HepG2 (cell line): ENCODE data around the gene NOL4L. TPM values are rescaled to one million over a fixed set of nuclear protein-coding genes. Genes with fewer than 3 reads are reported as not detected.

Source experiments
- ATAC-seq: fragments of 200-7000 bp; cut with Tn5 transposase; 3 replicates; pipeline ENCODE4 v1.9.1; 2020; ENCODE audit warnings: mild to moderate bottlenecking, moderate library complexity
- BruUV-seq: library from RNA; stranded (reverse); fragments of 400-500 nt; replicated peaks from 2 replicates; lab custom pipeline; 2021; lab: Mats Ljungman, UMichigan
- CTCF ChIA-PET: fragments of 300-600 bp; formaldehyde crosslinking; extraction: SDS; loops from one replicate; lab custom pipeline; 2021; ENCODE audit warnings: low total read pairs, inconsistent platforms, low intra/inter-chr PET ratio; lab: Yijun Ruan, JAX
- POLR2A ChIA-PET: fragments of 350-600 bp; sonication (Branson Sonifier 250); formaldehyde crosslinking; loops from one replicate; lab custom pipeline; 2020; ENCODE audit warnings: antibody characterized with exemption, inconsistent platforms; lab: Yijun Ruan, JAX
- DNase-seq: peaks from one replicate; pipeline ENCODE4 v3.0.0-alpha.2; 2015; ENCODE audit warnings: low spot score
- FAIRE-seq: peaks from 3 replicates; lab custom pipeline; 2011; peaks lifted over from hg19 to GRCh38; lab: Jason Lieb, UNC
- H2AFZ ChIP-seq: one replicate; pipeline ENCODE4 v1.6.1; 2011; ENCODE audit warnings: low read length, inconsistent platforms
- H3K27ac ChIP-seq: fragments of 300-600 bp; 3 replicates; pipeline ENCODE4 v1.8.0; 2011; ENCODE audit warnings: mixed run types, mild to moderate bottlenecking, mixed read lengths, low read length, inconsistent platforms; ENCODE audit not compliant: insufficient read depth; ENCODE audit errors: extremely low read length
- H3K27me3 ChIP-seq, 2 experiments: fragments of 200-600 bp in 1 of 2; 2 replicates in 1 of 2; 3 replicates in 1 of 2; pipeline versions ENCODE4 v1.6.0 to v1.8.0; 2011; ENCODE audit warnings: low read length in 2 of 2, mild to moderate bottlenecking in 2 of 2, moderate library complexity in 2 of 2, inconsistent platforms in 1 of 2; ENCODE audit not compliant: insufficient read depth in 2 of 2, control insufficient read depth in 1 of 2
- H3K36me3 ChIP-seq, 2 experiments: fragments of 200-600 bp in 1 of 2; replicated peaks in 1 of 2; 2 replicates in 1 of 2; 3 replicates in 1 of 2; pipeline versions ENCODE4 v1.5.1 to v1.8.0; 2011; ENCODE audit warnings: low read length in 2 of 2, inconsistent platforms in 1 of 2; ENCODE audit not compliant: insufficient read depth in 2 of 2, control insufficient read depth in 1 of 2
- H3K4me1 ChIP-seq: 2 replicates; pipeline ENCODE4 v1.5.1; 2012; ENCODE audit warnings: low read length, inconsistent platforms; ENCODE audit not compliant: insufficient read depth
- H3K4me2 ChIP-seq: 2 replicates; pipeline ENCODE4 v1.6.0; 2011; ENCODE audit warnings: low read depth, low read length, inconsistent platforms
- H3K4me3 ChIP-seq, 3 experiments: fragments of 200-600 bp in 1 of 3; sonication (generic), shearing (Covaris generic) in 1 of 3; replicated peaks in 1 of 3; 2 replicates each; pipeline ENCODE4 v1.5.1; 2011 to 2016; ENCODE audit warnings: low read length in 3 of 3, inconsistent platforms in 2 of 3, low read depth in 2 of 3, mild to moderate bottlenecking in 2 of 3, control low read depth in 1 of 3, mixed read lengths in 1 of 3; ENCODE audit not compliant: insufficient read depth in 1 of 3
- H3K79me2 ChIP-seq: one replicate; pipeline ENCODE4 v1.6.1; 2011; ENCODE audit warnings: low read length, inconsistent platforms; ENCODE audit not compliant: insufficient read depth
- H3K9ac ChIP-seq: 2 replicates; pipeline ENCODE4 v1.6.0; 2011; ENCODE audit warnings: mild to moderate bottlenecking, low read depth, low read length, inconsistent platforms; ENCODE audit not compliant: insufficient read depth
- H3K9me3 ChIP-seq: 2 replicates; pipeline ENCODE4 v1.5.1; 2012; ENCODE audit warnings: mild to moderate bottlenecking, low read length
- H4K20me1 ChIP-seq: 2 replicates; pipeline ENCODE4 v1.6.0; 2011; ENCODE audit warnings: inconsistent platforms, mild to moderate bottlenecking, low read length, moderate library complexity; ENCODE audit not compliant: insufficient read depth
- AGO1 ChIP-seq: fragments of 200-400 bp; formaldehyde crosslinking; IDR thresholded peaks from 2 replicates; pipeline ENCODE4 v1.6.1; 2017; ENCODE audit warnings: mild to moderate bottlenecking, low read depth, low read length, moderate library complexity; ENCODE audit not compliant: poor library complexity, severe bottlenecking
- AGO2 ChIP-seq: fragments of 200-400 bp; formaldehyde crosslinking; optimal IDR thresholded peaks from 2 replicates; pipeline ENCODE3; 2017; ENCODE audit warnings: mild to moderate bottlenecking, low read depth, low read length, moderate library complexity
- AKAP8 ChIP-seq: sonication (generic); formaldehyde crosslinking; IDR thresholded peaks from 2 replicates; pipeline ENCODE4 v1.5.1; 2020; ENCODE audit warnings: mild to moderate bottlenecking, missing genetic modification reagents
- GABPB1 ChIP-seq: IDR thresholded peaks from 2 replicates; pipeline ENCODE4 v1.6.1; 2016; ENCODE audit warnings: mild to moderate bottlenecking, missing genetic modification reagents, moderate library complexity, missing compliant biosample characterization
- HES4 ChIP-seq: sonication (generic); formaldehyde crosslinking; IDR thresholded peaks from 2 replicates; pipeline ENCODE4 v1.9.0; 2021; ENCODE audit warnings: mild to moderate bottlenecking, missing genetic modification reagents, borderline replicate concordance
- KDM2A ChIP-seq: sonication (generic); formaldehyde crosslinking; IDR thresholded peaks from 2 replicates; pipeline ENCODE4 v1.4.0; 2020; ENCODE audit warnings: low read depth, missing genetic modification reagents, borderline replicate concordance
- POLR2AphosphoS5 ChIP-seq: IDR thresholded peaks from 2 replicates; pipeline ENCODE4 v1.6.1; 2012; ENCODE audit warnings: low read depth, low read length
- RBM22 ChIP-seq: fragments of 200-400 bp; formaldehyde crosslinking; optimal IDR thresholded peaks from 2 replicates; pipeline ENCODE3; 2017; ENCODE audit warnings: mild to moderate bottlenecking, low read length, moderate library complexity
- ZNF329 ChIP-seq: sonication (generic); formaldehyde crosslinking; IDR thresholded peaks from 2 replicates; pipeline ENCODE4 v1.9.0; 2021; ENCODE audit warnings: low read depth, mild to moderate bottlenecking, missing genetic modification reagents
- ZNF333 ChIP-seq: sonication (generic); formaldehyde crosslinking; IDR thresholded peaks from 2 replicates; pipeline ENCODE4 v1.4.0; 2020; ENCODE audit warnings: mild to moderate bottlenecking, missing genetic modification reagents, borderline replicate concordance
- ZNF468 ChIP-seq: sonication (generic); formaldehyde crosslinking; IDR thresholded peaks from 2 replicates; pipeline ENCODE4 v1.8.0; 2022; ENCODE audit warnings: mild to moderate bottlenecking, moderate library complexity, missing genetic modification reagents
- ZNF879 ChIP-seq: sonication (generic); formaldehyde crosslinking; IDR thresholded peaks from 2 replicates; pipeline ENCODE4 v1.8.1; 2023; ENCODE audit warnings: missing genetic modification reagents
- WGBS: methylation state at CpG from one replicate; pipeline ENCODE4 v1.1.6; 2017; ENCODE audit warnings: low lambda C conversion rate; 5-methylcytosine and 5-hydroxymethylcytosine counted together
- in situ Hi-C: cut with HindIII; loops from 2 replicates; pipeline ENCODE4 v1.10.0; 2017; ENCODE audit warnings: low pct_unique_long_range_greater_than_20kb; ENCODE audit not compliant: extremely low pct_ligation_motif_present
- intact Hi-C: fragments of 100-400 bp; cut with micrococcal nuclease; formaldehyde crosslinking; loops from one replicate; pipeline ENCODE4 v1.10.0; 2022; ENCODE audit not compliant: unreplicated experiment
- polyA plus RNA-seq, 8 experiments: library from polyadenylated mRNA; depleted of rRNA in 3 of 8; stranded (reverse) in 7 of 8; unstranded in 1 of 8; fragments of >200 nt; fragmentation: Illumina TruSeq in 4 of 8; extraction: Trizol in 4 of 8; gene quantifications; 2 replicates each; pipeline versions ENCODE4 v1.2.1 to v1.2.3, GENCODE V29; 2011 to 2016; ENCODE audit warnings: low read depth in 4 of 8, missing spikeins in 1 of 8, mixed read lengths in 1 of 8; ENCODE audit not compliant: insufficient read depth in 1 of 8
- total RNA-seq, 5 experiments: library from RNA; depleted of rRNA; stranded (reverse); fragments of >200 nt; fragmentation: Illumina TruSeq; extraction: Trizol; gene quantifications; 2 replicates each; pipeline ENCODE4 v1.2.3, GENCODE V29; 2016; ENCODE audit warnings: low read depth in 1 of 5
- TF ChIP-seq, protein P1 (sequence below): sonication (generic); formaldehyde crosslinking; IDR thresholded peaks from 2 replicates; pipeline ENCODE4 v1.5.0; 2020; ENCODE audit warnings: missing genetic modification reagents, mild to moderate bottlenecking, borderline replicate concordance
- TF ChIP-seq, protein P2 (sequence below): IDR thresholded peaks from 2 replicates; pipeline ENCODE4 v1.6.1; 2018; ENCODE audit warnings: missing genetic modification reagents, mild to moderate bottlenecking, missing compliant biosample characterization
- TF ChIP-seq, protein P3 (sequence below): sonication (generic); formaldehyde crosslinking; IDR thresholded peaks from 2 replicates; pipeline ENCODE4 v1.4.0; 2020; ENCODE audit warnings: mild to moderate bottlenecking, missing genetic modification reagents
- TF ChIP-seq, protein P4 (sequence below): sonication (generic); formaldehyde crosslinking; IDR thresholded peaks from 2 replicates; pipeline ENCODE4 v1.8.0; 2022; ENCODE audit warnings: mild to moderate bottlenecking, missing genetic modification reagents, moderate library complexity

Gene NOL4L
- total and polyA plus RNA-seq, 2 of the 13 experiments (the other 11 are each of a cell fraction or from before 2014, with no cell fraction given): 16.6 to 35.4 TPM

DNA sequence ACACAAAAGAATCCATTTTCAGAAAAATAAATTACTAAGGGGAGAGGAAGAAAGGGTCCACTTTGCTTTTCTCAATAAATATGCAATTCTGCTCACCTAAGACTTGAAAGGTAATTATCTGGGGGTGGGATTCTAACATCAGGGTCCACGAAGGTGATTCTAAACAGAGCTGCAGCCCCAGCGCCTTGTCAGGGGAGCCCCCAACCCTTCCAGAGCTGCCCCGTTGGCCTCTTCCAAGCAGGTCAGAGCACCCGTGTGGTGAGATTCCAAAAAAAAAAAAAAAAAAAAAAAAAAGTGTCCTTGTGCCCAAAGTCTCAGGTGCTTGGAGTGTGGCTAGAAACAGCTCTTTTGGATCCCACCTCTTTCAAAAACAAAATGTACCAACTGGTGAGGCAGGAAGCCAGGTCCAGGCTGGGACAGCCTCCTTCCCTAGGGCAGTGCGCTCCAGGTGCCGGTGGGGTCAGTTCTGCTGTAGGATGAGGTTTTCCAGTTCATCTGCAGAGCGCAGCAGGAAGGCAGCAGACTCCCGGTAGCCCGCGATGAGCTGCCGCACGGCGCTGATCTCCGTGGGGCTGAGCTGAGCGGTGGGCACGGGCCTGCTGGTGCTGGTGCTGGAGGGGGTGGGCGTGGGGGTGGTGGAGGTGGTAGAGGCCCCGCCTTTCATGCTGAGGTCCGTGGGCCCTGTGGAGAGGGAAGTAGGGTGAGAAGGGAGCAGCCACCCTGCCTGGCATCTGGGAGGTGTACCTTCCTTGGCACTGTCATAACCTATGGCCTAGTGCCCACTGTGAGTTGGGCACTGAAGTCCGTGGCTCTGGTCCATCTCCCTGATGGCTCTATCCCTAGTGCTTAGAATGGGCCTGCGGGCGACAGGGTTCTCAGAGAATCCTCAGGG lies 137.8 kb downstream of the NOL4L start:
- no peak for ATAC-seq
- TF ChIP-seq AKAP8 (CRISPR knock-in tag): 0 out of 2 replicates have a peak, but pooled peaks have one; percentile 7
- TF ChIP-seq, protein P1, sequence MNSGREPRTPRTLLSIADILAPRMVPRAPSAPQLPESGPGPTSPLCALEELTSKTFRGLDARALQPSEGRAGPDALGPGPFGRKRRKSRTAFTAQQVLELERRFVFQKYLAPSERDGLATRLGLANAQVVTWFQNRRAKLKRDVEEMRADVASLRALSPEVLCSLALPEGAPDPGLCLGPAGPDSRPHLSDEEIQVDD (CRISPR knock-in tag): peak; percentile 30; the same call in 1 of the 2 replicates
- TF ChIP-seq AGO1: peak; percentile 37
- TF ChIP-seq AGO2: peak; percentile 80
- peak; percentile 85 for TF ChIP-seq RBM22
- TF ChIP-seq ZNF333 (CRISPR knock-in tag): no peak
- TF ChIP-seq ZNF879 (CRISPR knock-in tag): no peak
- no peak for TF ChIP-seq HES4 (CRISPR knock-in tag)
- peak; percentile 18; the same call in 1 of the 2 replicates for TF ChIP-seq KDM2A (CRISPR knock-in tag)
- TF ChIP-seq, protein P2, sequence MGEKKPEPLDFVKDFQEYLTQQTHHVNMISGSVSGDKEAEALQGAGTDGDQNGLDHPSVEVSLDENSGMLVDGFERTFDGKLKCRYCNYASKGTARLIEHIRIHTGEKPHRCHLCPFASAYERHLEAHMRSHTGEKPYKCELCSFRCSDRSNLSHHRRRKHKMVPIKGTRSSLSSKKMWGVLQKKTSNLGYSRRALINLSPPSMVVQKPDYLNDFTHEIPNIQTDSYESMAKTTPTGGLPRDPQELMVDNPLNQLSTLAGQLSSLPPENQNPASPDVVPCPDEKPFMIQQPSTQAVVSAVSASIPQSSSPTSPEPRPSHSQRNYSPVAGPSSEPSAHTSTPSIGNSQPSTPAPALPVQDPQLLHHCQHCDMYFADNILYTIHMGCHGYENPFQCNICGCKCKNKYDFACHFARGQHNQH: no peak
- no peak for TF ChIP-seq ZNF329 (CRISPR knock-in tag)
- 0 out of 2 replicates have a peak, but pooled peaks have one; percentile 18 for TF ChIP-seq GABPB1
- TF ChIP-seq, protein P3, sequence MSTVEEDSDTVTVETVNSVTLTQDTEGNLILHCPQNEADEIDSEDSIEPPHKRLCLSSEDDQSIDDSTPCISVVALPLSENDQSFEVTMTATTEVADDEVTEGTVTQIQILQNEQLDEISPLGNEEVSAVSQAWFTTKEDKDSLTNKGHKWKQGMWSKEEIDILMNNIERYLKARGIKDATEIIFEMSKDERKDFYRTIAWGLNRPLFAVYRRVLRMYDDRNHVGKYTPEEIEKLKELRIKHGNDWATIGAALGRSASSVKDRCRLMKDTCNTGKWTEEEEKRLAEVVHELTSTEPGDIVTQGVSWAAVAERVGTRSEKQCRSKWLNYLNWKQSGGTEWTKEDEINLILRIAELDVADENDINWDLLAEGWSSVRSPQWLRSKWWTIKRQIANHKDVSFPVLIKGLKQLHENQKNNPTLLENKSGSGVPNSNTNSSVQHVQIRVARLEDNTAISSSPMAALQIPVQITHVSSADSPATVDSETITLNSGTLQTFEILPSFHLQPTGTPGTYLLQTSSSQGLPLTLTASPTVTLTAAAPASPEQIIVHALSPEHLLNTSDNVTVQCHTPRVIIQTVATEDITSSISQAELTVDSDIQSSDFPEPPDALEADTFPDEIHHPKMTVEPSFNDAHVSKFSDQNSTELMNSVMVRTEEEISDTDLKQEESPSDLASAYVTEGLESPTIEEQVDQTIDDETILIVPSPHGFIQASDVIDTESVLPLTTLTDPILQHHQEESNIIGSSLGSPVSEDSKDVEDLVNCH (CRISPR knock-in tag): 0 out of 2 replicates have a peak, but pooled peaks have one; percentile 18
- peak; percentile 34; the same call in 1 of the 2 replicates for TF ChIP-seq POLR2AphosphoS5
- TF ChIP-seq, protein P4, sequence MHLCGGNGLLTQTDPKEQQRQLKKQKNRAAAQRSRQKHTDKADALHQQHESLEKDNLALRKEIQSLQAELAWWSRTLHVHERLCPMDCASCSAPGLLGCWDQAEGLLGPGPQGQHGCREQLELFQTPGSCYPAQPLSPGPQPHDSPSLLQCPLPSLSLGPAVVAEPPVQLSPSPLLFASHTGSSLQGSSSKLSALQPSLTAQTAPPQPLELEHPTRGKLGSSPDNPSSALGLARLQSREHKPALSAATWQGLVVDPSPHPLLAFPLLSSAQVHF (CRISPR knock-in tag): 0 out of 2 replicates have a peak, but pooled peaks have one; percentile 33
- TF ChIP-seq ZNF468 (CRISPR knock-in tag): no peak

More for the DNA sequence above, 137.8 kb downstream of the NOL4L start:
- intact Hi-C loops: no loop called here
- POLR2A ChIA-PET: interaction anchor here (1.2 to 1.6 kb wide), 2 partner anchors 28 to 158 kb away, joined by 3 read pairs; no protein-coding TSS in a partner anchor
- FAIRE-seq (no peak), DNase-seq (no peak)
- Histone ChIP-seq H3K4me3 (no peak overlapping the region), H4K20me1 (peaks cover 21% of the 10 kb centered on the region; the same call in 1 of the 2 replicates), H3K27ac (no peak overlapping the region), H3K27me3 (no peaks in the 10 kb centered on the region), H3K4me2 (no peak overlapping the region), H3K36me3 (peaks cover 47 to 95% of the 10 kb centered on the region in 2 experiments), H3K9ac (no peak overlapping the region), H3K79me2 (no peaks in the 10 kb centered on the region), H3K4me1 (peaks cover 16% of the 10 kb centered on the region), H2AFZ (no peak overlapping the region), H3K9me3 (no peaks in the 10 kb centered on the region)
- CTCF ChIA-PET: no interaction called here
- no TSS peak for BruUV-seq
- in situ Hi-C loops: no loop called here
- WGBS: 97% methylated on average over 22 of the region's 22 CpGs
